Stimulated activated CD4-positive, alpha-beta T cell treated with anti-CD3 and anti-CD28 coated beads, Interleukin-12 subunit alpha, Interleukin-12 subunit beta, amount 100 ng/mL, for 24 hours (primary cell): ENCODE data around the gene TCP10L.
"Not testable (repeated sequence)": the region's sequence is repeated elsewhere in the genome, so short reads cannot be mapped to it uniquely, and the experiment has no call there.

Experiments
- DNase-seq, 2 experiments: peaks; one replicate each; pipeline ENCODE4 v3.0.0-alpha.2; 2020; ENCODE audit warnings: low read depth in 2 of 2

The TCP10L gene

DNA sequence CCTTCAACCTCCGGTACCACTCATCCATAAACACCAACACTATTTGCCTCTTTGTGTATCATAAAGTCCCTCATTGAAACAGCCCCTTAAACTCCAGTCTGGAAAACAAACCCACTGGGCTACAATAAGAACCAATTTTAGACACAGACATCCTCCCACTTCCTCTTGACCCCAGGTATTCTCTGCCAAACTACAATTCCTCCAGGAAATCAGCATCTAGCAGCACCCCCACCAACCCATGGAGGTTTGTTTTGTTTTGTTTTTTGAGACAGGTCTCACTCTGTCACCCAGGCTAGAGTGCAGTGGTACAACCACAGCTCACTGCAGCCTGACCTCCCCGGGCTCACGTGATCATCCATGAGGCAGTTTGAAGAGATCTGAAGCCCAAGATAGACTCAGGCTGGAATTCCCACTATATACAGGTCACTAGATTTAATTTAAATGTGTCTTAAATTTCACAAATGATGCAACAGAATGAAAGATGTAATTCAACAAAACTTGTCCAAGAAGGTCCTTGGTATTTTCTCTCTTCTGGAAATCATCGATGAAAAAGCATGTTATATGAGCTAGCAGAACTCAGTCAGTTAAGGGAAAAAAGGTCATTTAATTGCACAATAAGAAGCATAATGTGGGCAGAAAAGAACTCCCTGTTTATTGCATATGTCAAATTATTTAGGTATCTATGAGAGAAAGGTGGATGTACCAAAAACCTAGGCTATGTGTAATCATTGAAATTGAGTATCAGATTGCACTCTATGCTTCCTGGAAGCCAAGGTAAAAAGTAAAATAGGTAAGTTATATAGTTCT lies 30.3 kb downstream of the TCP10L start:
- DNase-seq = no peak

DNA sequence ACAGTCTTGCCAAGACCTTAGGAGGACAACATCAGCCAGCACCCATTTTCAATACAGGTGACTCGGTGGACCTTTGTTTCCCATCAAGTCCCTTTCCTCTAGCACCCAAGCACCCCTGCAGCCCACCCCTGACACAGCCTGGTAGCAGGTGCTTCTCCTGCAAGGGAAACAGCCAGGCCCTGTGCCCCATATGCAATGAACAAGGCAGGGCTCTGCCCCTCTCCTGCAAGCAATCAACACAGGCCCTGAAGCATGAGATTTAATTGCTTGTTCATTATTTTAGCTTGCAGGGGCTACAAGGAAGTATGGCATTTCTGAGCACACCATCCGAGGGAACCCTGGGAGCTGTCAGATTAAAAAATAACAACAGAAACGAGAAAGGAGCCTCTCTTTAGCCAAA lies 35.4 kb downstream of the TCP10L start:
- no peak for DNase-seq

DNA sequence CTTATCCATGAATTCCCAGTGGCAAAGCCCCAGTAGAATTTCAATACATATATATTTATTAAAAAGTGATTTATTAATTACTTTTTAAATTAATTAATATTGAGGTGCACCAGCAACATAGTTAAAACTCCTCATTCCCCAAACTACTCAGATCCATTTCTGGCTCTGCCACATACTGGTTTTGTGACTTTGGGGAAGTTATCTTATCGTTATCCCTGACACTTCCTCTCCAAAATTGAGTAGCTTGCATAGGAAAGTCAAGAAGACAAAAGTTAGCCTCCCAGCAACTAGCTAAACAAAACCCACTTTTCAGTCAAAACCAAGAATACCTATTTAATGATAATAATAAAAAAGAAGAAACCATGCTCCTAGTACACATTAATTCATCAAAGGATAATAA lies 35.9 kb downstream of the TCP10L start:
- no peak for DNase-seq

DNA sequence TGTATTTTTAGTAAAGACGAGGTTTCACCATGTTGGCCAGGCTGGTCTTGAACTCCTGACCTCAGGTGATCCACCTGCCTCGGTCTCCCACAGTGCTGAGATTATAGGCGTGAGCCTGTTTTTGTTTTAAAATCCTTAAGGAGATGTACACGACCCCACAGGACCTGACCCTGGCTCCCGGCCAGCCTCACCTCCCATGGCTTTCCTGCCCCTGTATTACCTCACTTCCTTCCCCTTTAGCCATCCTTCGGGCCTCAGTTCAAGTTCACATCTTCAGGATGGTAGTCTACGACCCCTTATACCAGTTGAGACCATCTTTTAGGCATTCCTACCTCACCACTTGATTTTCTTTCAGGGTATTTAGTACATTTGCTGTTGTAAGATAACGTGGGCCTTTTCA lies 36.3 kb downstream of the TCP10L start:
- DNase-seq = no peak

DNA sequence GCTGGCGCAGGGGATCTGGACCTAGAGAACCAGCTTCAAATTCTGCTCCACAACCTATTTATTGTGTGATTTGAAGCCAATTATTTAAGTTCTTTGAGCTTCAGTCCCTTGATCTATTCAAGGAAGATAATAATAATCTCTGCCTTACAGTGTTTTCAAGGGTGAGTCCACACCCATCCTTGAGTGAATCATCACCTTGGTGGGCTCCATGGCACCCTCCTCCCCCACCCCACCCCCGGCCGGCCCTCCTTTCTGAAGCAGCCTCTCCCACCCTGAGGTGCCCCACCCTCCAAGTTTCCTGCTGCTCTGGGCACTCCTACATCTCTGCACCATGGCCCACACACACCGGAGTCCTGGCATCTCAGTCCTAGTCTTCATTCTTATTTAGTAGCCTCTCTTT lies 38.3 kb downstream of the TCP10L start:
- DNase-seq = no peak

DNA sequence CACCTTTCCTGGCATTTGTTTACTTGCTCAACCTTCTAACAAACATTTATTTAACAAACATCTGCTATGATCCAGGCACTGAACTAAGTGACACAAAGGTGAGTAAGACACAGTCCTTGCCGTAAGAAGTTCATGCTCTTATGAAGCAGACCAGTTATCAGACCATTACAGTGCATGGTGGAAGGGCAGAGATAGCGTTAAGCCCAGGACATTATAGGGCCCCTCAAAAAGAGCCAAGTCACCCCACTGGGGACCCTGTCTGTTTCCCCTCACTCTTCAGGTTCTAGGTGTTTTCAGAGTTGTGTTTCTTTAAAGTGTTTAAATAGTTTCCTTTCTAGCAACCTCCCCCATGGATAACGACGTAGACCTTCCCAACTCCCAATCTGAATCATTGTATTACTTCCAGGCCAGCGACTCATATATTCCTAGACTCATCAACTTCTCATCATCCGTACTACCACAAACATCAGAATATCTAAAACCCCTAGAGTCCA lies 39.3 kb downstream of the TCP10L start:
- no peak for DNase-seq

DNA sequence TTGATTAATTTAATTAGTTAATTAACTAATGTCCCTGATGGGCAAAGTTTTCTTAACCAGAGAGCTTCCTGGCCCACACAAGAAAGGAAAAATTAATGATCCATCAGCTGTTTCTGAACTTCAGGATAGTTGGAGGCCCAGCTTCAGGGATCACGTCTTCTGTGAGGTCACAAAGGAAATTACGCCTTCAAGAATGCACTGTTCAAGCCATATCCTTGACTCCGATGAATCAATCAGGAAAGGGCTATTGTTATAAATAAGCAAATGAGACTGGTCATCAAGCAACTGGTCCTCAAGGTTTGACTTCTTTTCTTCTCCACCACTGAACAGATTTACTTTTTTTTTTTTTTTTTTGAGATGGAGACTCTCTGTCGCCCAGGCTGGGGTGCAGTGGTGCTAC lies 40.6 kb downstream of the TCP10L start:
- DNase-seq = no peak

DNA sequence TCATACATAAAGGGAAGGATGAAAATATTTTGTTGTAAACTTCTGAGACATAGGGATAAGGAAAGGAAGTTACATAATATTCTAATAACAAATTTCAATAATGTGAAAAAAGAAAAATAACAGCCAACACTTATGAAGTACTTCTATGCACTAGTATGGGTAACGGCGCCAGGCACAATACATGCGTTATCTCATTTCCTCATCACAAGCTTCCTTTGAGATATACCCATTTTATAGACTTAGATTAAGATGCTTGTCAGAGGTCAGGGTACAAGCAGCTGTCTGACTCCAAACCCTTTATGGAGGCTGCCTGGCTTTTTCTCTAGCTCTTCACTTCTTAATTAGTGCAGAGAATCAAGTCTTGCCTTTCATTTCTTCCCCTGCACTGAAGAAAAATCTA lies 41.3 kb downstream of the TCP10L start:
- no peak for DNase-seq

DNA sequence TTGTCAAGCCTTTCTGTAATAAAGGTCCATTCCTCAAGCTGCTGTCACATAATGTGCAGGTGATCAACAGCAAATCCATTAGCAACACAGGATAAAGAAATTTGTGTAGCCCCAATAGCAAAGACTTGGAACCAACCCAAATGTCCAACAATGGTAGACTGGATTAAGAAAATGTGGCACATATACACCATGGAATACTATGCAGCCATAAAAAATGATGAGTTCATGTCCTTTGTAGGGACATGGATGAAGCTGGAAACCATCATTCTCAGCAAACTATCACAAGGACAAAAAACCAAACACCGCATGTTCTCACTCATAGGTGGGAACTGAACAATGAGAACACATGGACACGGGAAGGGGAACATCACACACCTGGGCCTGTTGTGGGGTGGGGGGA lies 42.3 kb downstream of the TCP10L start:
- DNase-seq = not testable (repeated sequence)

DNA sequence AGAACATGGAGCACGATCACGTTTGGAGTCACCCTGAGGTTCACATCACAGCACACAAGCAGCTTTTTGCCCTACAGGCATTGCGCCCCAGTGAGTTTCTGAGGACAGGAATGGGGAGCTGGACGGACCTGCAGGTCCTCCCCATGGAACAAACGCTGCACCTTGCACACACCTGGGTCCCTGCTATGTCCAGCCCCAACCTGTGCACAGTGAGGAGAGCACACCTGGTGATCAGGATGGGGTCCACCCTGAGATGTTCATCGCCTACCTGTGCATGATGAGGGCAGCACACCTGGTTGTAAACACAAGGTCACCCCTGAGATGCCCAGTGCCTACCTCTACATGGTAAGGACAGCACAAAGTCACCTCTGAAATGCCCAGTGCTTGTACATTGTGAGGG lies 45.9 kb downstream of the TCP10L start:
- DNase-seq = no peak

DNA sequence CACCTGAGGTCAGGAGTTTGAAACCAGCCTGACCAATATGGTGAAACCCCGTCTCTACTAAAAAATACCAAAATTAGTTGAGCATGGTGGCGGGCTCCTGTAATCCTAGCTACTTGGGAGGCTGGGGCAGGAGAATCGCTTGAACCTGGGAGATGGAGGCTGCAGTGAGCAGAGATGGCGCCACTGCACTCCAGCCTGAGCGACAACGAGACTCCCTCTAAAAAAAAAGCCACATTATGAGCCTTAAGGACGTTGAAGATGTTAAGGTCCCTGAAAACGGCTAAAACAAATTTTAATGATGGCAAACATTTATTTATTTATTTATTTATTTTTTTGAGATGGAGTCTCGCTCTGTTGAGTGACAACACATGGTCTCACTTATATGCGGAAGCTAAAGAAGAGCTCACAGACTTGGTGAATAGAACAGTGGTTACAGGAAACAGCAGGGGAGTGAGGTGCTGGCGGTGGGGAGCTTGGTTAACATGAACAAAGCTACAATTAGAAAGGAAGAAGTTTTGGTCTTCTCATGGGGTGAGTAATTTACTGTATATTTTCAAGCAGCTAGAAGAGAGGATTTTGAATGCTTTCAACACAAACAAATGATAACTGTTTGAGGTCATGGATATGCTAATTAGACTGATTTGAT lies 47.1 kb downstream of the TCP10L start:
- no peak for DNase-seq

DNA sequence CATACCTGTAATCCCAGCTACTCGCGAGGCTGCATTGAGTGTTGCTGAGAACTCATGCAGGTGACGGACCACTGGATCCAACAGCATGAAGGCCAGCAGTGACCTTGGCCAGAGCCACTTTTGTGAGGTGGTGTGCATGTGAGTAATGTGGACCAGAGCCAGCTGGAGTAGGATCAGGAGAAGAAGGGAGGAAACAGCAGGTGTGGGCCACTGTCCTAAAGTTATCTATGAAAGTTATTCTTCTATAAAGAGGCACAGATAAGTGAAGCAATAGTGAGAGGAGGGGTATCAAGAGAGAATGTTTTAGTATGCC lies 47.8 kb downstream of the TCP10L start:
- no peak for DNase-seq

DNA sequence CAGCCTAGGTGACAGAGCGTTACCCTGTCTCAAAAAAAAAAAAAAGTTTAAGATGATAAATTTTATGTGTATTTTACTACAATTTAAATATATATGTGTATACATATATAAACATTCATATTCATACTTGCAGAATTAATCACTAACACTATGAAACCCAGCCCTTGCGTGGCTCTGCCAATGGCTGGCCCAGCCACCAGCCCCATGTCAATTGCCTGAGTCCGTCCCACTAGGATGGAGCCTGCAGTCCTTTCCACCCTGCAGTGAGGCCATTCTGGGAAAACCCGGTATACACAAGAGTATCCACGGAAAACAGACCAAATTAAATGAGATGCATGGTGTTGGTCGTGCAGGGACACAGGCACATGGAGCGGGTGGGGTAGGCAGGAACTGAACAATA lies 49.7 kb downstream of the TCP10L start:
- no peak for DNase-seq

DNA sequence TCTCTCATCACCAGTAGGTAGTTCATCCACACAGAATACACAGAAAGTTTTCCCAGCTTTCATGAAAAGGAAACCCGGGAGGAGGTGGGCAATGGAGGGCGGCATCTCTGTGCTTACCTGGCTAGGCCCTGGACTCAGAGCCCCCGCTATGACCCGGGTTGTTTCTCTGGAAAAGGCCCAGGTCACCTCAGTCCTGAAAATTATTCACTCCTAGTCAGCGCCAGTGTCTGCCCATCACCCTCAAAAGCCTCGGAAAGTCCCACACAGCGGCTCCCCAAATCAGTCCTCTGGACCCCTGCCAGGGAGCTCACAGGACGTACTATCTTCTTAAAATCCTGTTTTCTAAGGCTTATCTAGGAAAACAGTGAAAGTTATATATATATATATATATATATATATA lies 51.2 kb downstream of the TCP10L start:
- no peak for DNase-seq

DNA sequence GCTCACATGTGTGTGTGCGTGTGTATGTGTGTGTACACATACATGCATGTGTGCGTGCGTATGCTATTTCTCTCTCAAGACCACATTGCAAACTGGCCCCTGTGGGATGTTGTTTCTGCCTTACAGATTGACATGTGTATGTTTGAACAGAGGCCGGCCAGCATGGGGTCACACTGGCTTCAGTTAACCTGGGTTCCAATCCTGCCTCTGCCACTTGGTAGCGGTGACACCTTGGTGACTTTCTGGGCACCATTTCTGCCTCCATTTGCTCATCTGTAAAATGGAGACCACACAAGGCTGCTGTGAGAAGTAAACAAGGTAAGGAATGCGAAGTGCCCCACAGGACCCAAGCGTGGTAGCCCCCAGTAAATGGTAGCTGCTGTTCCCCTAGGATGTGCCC lies 51.7 kb downstream of the TCP10L start:
- DNase-seq = no peak

DNA sequence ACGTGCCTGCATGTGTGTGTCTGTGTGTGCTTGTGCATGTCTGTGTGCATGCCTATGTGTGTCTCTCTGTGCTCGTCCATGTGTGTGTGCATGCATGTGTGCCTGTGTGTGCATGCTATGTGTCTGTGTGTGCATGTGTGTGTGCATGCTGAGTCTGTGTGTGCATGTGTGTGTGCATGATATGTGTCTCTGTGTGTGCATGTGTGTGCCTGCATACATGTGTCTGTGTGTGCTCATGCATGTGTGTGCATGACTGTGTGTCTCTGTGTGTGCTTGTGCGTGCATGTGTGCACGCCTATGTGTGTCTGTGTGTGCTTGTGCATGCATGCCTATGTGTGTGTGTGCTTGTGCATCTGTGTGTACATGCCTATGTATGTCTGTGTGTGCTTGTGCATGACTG lies 52.3 kb downstream of the TCP10L start:
- no peak for DNase-seq

DNA sequence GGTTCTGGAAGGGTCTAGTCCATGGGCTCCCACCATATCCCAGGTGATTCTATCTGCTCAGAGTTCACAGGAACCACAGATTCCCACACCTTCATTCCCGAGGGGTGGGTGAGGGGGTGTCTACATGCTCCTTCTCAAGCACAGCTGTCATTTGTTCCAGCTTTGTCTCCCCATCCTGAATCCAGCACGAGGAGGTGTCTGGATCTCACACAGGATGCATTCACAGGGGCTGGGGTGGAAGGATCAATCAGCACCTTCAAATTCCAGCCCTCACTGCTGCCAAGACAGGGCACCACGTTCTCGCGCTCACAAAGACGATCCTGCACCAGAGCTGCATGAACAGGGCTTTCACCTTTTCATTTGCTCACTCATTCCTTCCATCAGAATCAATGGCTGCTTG lies 52.7 kb downstream of the TCP10L start:
- no peak for DNase-seq

DNA sequence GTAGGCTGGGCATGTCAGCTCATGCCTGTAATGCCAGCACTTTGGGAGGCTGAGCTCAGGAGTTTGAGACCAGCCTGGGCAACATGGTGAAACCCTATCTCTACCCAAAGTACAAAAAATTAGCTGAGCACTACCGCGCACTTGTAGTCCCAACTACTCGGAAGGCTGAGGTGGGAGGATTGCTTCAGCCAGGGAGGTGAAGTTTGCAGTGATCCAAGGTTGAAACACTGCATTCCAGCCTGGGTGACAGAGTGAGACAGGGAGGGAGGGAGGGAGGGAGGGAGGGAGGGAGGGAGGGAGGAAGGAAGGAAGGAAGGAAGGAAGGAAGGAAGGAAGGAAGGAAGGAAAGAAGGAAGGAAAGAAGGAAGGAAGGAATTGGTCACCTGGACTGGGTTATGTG lies 53.8 kb downstream of the TCP10L start:
- not testable (repeated sequence) for DNase-seq

DNA sequence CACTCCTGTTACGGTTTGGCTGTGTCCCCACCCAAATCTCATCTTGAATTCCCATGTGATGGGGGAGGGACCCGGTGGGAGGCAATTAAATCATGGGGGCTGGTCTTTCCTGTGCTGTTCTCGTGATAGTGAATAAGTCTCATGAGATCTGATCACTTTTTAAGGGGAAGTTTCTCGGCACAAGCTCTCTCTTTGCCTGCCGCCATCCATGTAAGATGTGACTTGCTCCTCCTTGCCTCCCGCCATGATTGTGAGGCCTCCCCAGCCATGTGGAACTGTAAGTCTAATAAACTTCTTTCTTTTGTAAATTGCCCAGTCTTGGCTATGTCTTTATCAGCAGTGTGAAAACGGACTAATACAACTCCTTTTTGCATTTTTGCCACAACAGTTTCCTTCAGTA lies 54.5 kb downstream of the TCP10L start:
- DNase-seq = not testable (repeated sequence)

DNA sequence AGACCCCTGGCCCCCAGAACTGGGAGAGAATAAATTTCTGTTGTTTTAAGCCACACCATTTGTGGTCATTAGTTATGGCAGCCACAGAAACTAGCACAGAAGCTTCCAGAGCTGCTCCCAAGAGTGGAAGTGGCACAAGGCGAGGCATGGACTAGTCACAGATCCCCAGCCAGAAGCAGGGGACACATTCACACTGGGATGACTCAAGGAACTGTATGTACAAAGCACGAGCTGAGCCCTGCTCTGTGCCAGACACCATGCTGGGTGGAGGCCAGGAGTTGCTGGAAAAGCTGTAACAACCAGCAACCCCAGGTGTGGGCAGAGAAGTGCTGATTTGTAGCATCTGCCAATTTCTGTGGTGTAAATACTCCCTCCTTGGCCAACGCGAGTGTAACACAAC lies 55.6 kb downstream of the TCP10L start:
- DNase-seq = no peak

DNA sequence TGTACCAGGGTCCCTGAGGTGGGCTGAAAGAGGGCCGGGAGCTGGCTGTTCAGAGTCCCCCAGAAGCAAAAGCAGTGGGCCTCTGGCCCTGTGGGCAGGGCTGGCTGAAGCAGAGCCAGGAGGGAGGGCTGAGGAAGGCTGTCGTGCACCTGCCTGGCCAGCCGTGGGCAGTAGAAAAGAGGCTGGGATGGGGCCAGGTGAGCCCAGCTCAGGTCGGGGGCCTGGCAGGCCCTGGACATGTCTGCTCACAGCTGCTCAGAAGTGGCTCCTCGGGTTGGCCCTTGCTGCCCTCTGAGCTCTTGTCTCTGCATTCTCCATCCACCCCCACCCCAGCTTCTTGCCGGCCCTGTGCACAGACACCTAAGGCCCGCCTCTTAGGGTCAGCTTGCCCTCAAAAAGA lies 60.0 kb downstream of the TCP10L start:
- DNase-seq = no peak

DNA sequence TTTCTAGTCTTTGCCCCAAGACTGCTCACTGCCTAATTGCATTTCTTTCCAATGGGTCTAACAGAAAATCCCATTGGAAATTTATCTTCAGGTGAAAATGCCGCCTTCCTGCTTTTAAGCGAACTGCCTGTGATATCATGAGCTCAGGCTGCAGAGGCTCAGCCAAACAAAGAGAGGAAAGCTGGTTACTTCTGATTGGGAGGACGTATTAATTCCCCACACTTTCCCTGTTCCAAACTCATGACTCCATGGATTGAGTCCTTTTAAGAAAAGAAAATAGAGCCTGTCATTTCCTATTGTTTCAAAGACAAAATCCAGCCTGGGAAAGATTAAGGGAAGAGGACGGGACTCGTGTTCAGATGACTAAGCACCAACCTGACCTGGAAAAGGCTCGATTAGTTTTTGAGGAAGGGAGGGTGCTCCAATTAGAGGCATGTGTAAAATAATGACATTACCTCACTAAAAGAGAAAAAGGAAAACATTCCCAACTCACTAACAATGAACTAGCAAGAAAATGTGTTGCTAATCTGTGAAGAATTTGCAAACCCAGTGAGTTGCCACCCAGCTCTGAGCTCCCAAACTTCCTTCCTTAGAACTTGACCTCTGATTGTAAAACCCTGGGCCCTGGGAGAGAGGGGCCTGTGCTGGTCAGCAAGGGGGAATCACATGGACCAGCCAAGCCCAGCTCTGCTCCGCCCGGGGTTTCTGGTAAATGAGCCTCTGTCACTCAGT lies 61.2 kb downstream of the TCP10L start:
- no peak for DNase-seq
